Vagina (tissue), 2 donors: ENCODE data around the gene ARHGEF12.

Experiments used
- CTCF ChIP-seq, 3 experiments: fragments of 450-650 bp in 2 of 3; fragments of 200-600 bp in 1 of 3; sonication (generic) in 1 of 3; IDR thresholded peaks; one replicate each; pipeline ENCODE4 v1.5.1; 2017 to 2019; ENCODE audit warnings: antibody characterized with exemption in 3 of 3, mild to moderate bottlenecking in 2 of 3, moderate library complexity in 2 of 3
- POLR2A ChIP-seq, 2 donors: fragments of 450-650 bp; IDR thresholded peaks; one replicate each; pipeline ENCODE4 v1.6.1; 2017; ENCODE audit warnings: antibody characterized with exemption in 2 of 2, mild to moderate bottlenecking in 2 of 2, moderate library complexity in 2 of 2

GRCh38 chr11:120500414-120501071 is 164.3 kb downstream of the ARHGEF12 start:
- TF ChIP-seq CTCF (IDR thresholded peaks at IDR 0.05) (no peak), POLR2A (IDR thresholded peaks at IDR 0.05) (no peak)
